H9 (cell line): Measurements from ENCODE around the gene HMGCL. TPM values are rescaled to one million over a fixed set of nuclear protein-coding genes. Genes with fewer than 3 reads are reported as not detected.
"Not testable (repeated sequence)": the region's sequence is repeated elsewhere in the genome, so short reads cannot be mapped to it uniquely, and the experiment has no call there.

Source experiments
- DNase-seq: peaks from one replicate; pipeline ENCODE4 v3.0.0-alpha.2; 2017
- H2AFZ ChIP-seq: one replicate; pipeline ENCODE4 v1.6.1; 2013; ENCODE audit warnings: mild to moderate bottlenecking, low read length, control low read depth, moderate library complexity
- H2AK5ac ChIP-seq: 2 replicates; pipeline ENCODE4 v1.6.1; 2013; ENCODE audit warnings: low read length, control low read depth, mixed read lengths; ENCODE audit not compliant: insufficient read length
- H2BK120ac ChIP-seq: one replicate; pipeline ENCODE4 v1.6.1; 2013; ENCODE audit warnings: low read depth, mild to moderate bottlenecking, low read length, control low read depth, inconsistent platforms; ENCODE audit not compliant: poor library complexity, severe bottlenecking
- H2BK12ac ChIP-seq: 2 replicates; pipeline ENCODE4 v1.6.1; 2013; ENCODE audit warnings: low read length, control low read depth, mixed read lengths, low read depth; ENCODE audit not compliant: insufficient read length
- H2BK15ac ChIP-seq: 2 replicates; pipeline ENCODE4 v1.6.1; 2013; ENCODE audit warnings: low read depth, low read length, control low read depth
- H2BK20ac ChIP-seq: one replicate; pipeline ENCODE4 v1.6.1; 2013; ENCODE audit warnings: low read depth, mild to moderate bottlenecking, low read length, control low read depth, inconsistent platforms; ENCODE audit not compliant: poor library complexity, severe bottlenecking
- H2BK5ac ChIP-seq: 2 replicates; pipeline ENCODE4 v1.6.1; 2013; ENCODE audit warnings: low read length, control low read depth, mixed read lengths; ENCODE audit not compliant: insufficient read length
- H3K14ac ChIP-seq: 2 replicates; pipeline ENCODE4 v1.6.1; 2013; ENCODE audit warnings: low read length, control low read depth; ENCODE audit not compliant: insufficient read depth
- H3K18ac ChIP-seq: 2 replicates; pipeline ENCODE4 v1.6.1; 2013; ENCODE audit warnings: low read depth, mild to moderate bottlenecking, mixed read lengths, low read length, control low read depth; ENCODE audit not compliant: insufficient read length
- H3K23ac ChIP-seq: 2 replicates; pipeline ENCODE4 v1.6.1; 2013; ENCODE audit warnings: low read length, control low read depth, mixed read lengths, low read depth; ENCODE audit not compliant: insufficient read length
- H3K23me2 ChIP-seq: 2 replicates; pipeline ENCODE4 v1.6.1; 2013; ENCODE audit warnings: low read depth, mild to moderate bottlenecking, mixed read lengths, low read length, control low read depth; ENCODE audit not compliant: insufficient read length, poor library complexity, severe bottlenecking
- H3K27ac ChIP-seq: 2 replicates; pipeline ENCODE4 v1.5.1; 2013; ENCODE audit warnings: low read length, control low read depth, mixed read lengths, low read depth; ENCODE audit not compliant: insufficient read length
- H3K27me3 ChIP-seq: 2 replicates; pipeline ENCODE4 v1.6.1; 2013; ENCODE audit warnings: low read length, control low read depth, inconsistent platforms; ENCODE audit not compliant: insufficient read depth
- H3K4ac ChIP-seq: 2 replicates; pipeline ENCODE4 v1.6.1; 2013; ENCODE audit warnings: low read depth, mild to moderate bottlenecking, control low read depth, inconsistent platforms, low read length, moderate library complexity
- H3K4me1 ChIP-seq: 2 replicates; pipeline ENCODE4 v1.6.1; 2013; ENCODE audit warnings: low read length, control low read depth, inconsistent platforms; ENCODE audit not compliant: insufficient read depth
- H3K4me2 ChIP-seq: 2 replicates; pipeline ENCODE4 v1.6.1; 2013; ENCODE audit warnings: low read length, control low read depth, mixed read lengths; ENCODE audit not compliant: insufficient read length, insufficient read depth
- H3K56ac ChIP-seq: 2 replicates; pipeline ENCODE4 v1.6.1; 2013; ENCODE audit warnings: low read depth, mild to moderate bottlenecking, mixed read lengths, low read length, control low read depth; ENCODE audit not compliant: insufficient read length
- H3K79me1 ChIP-seq: 2 replicates; pipeline ENCODE4 v1.6.1; 2013; ENCODE audit warnings: low read depth, mild to moderate bottlenecking, moderate library complexity, low read length, control low read depth, inconsistent platforms; ENCODE audit not compliant: insufficient read depth, poor library complexity, severe bottlenecking
- H3K79me2 ChIP-seq: 2 replicates; pipeline ENCODE4 v1.6.1; 2013; ENCODE audit warnings: low read length, control low read depth, inconsistent platforms; ENCODE audit not compliant: insufficient read depth
- H3K9ac ChIP-seq: 2 replicates; pipeline ENCODE4 v1.6.1; 2013; ENCODE audit warnings: low read length, control low read depth, mixed read lengths; ENCODE audit not compliant: insufficient read length; ENCODE audit errors: extremely low read depth
- H3K9me3 ChIP-seq: one replicate; pipeline ENCODE4 v1.6.1; 2013; ENCODE audit warnings: low read depth, low read length, inconsistent platforms; ENCODE audit not compliant: control insufficient read depth
- H3T11ph ChIP-seq: one replicate; pipeline ENCODE4 v1.6.1; 2013; ENCODE audit warnings: mild to moderate bottlenecking, low read length, control low read depth, inconsistent platforms
- H4K20me1 ChIP-seq: one replicate; pipeline ENCODE4 v1.6.1; 2013; ENCODE audit not compliant: control insufficient read depth, insufficient read length, insufficient read depth
- H4K5ac ChIP-seq: 2 replicates; pipeline ENCODE4 v1.6.1; 2013; ENCODE audit warnings: low read depth, mild to moderate bottlenecking, mixed read lengths, low read length, control low read depth; ENCODE audit not compliant: insufficient read length
- H4K8ac ChIP-seq: replicated peaks from 2 replicates; pipeline ENCODE4 v1.6.1; 2013; ENCODE audit warnings: low read length, control low read depth, mixed read lengths, low read depth; ENCODE audit not compliant: insufficient read length
- H4K91ac ChIP-seq: 2 replicates; pipeline ENCODE4 v1.6.1; 2013; ENCODE audit warnings: low read depth, mild to moderate bottlenecking, moderate library complexity, mixed read lengths, low read length, control low read depth; ENCODE audit not compliant: insufficient read length
- H3K27ac Mint-ChIP-seq, 3 experiments: 2 replicates in 2 of 3; 3 replicates in 1 of 3; pipeline ENCODE4 v1.8.0; 2020 to 2021; ENCODE audit warnings: mixed read lengths in 3 of 3, mild to moderate bottlenecking in 1 of 3, moderate library complexity in 1 of 3
- H3K27me3 Mint-ChIP-seq: 2 replicates; pipeline ENCODE4 v1.8.0; 2021; ENCODE audit warnings: low read depth, mild to moderate bottlenecking, moderate library complexity, mixed read lengths
- H3K36me3 Mint-ChIP-seq, 3 experiments: 2 replicates in 2 of 3; 3 replicates in 1 of 3; pipeline ENCODE4 v1.8.0; 2020 to 2021; ENCODE audit warnings: low read depth in 3 of 3, mixed read lengths in 3 of 3; ENCODE audit not compliant: insufficient read depth in 1 of 3
- H3K4me1 Mint-ChIP-seq, 2 experiments: 2 replicates each; pipeline ENCODE4 v1.8.0; 2020; ENCODE audit warnings: mixed read lengths in 2 of 2
- H3K4me3 Mint-ChIP-seq, 2 experiments: 2 replicates in 1 of 2; 3 replicates in 1 of 2; pipeline ENCODE4 v1.8.0; 2020 to 2021; ENCODE audit warnings: mild to moderate bottlenecking in 2 of 2, mixed read lengths in 2 of 2, moderate library complexity in 1 of 2
- H3K9me3 Mint-ChIP-seq, 2 experiments: 2 replicates in 1 of 2; 3 replicates in 1 of 2; pipeline ENCODE4 v1.8.0; 2020; ENCODE audit warnings: mild to moderate bottlenecking in 2 of 2, mixed read lengths in 2 of 2, moderate library complexity in 1 of 2
- total RNA-seq: library from RNA; stranded (reverse); gene quantifications from 2 replicates; pipeline ENCODE4 v1.2.1, GENCODE V29; 2021

Gene HMGCL
- total RNA-seq, 1 experiment from 2014 or later, result 15.9 TPM

- DNase-seq, H3K27me3 ChIP-seq, H3K4me1 Mint-ChIP-seq, H2BK15ac ChIP-seq, H3K27me3 Mint-ChIP-seq, H3K9ac ChIP-seq, H3T11ph ChIP-seq, H3K23me2 ChIP-seq, H3K23ac ChIP-seq, H3K4me2 ChIP-seq, H4K20me1 ChIP-seq, H2BK12ac ChIP-seq, H3K9me3 ChIP-seq, H3K4ac ChIP-seq, H2AFZ ChIP-seq, H3K18ac ChIP-seq, H4K5ac ChIP-seq, H3K14ac ChIP-seq, H3K79me1 ChIP-seq, H3K27ac Mint-ChIP-seq, H2BK5ac ChIP-seq, H4K91ac ChIP-seq, H3K27ac ChIP-seq, H3K4me1 ChIP-seq, H3K4me3 Mint-ChIP-seq, H3K56ac ChIP-seq, H3K79me2 ChIP-seq, H2BK120ac ChIP-seq, H2AK5ac ChIP-seq, H4K8ac ChIP-seq, H2BK20ac ChIP-seq: not testable (repeated sequence)
- Mint-ChIP-seq H3K9me3 (peaks cover 18 to 25% of the 10 kb centered on the region in 2 experiments), H3K36me3 (peaks cover 24 to 39% (median 26%) of the 10 kb centered on the region in 3 experiments)
Measured at GRCh38 chr1:23851406-23851805, 26.2 kb upstream of the HMGCL start.
